CD4-positive, alpha-beta T cell treated with Interleukin-12 subunit alpha and Interleukin-12 subunit beta, for 1 hour (primary cell): ENCODE data around the gene KDM2B.
"Not testable (repeated sequence)": the region's sequence is repeated elsewhere in the genome, so short reads cannot be mapped to it uniquely, and the experiment has no call there.

Experiments used
- DNase-seq: peaks from one replicate; pipeline ENCODE4 v3.0.0-alpha.2; 2020

The KDM2B gene

GRCh38 chr12:121583334-121583661, 2.5 kb upstream of the KDM2B start:
- not testable (repeated sequence) for DNase-seq

DNA sequence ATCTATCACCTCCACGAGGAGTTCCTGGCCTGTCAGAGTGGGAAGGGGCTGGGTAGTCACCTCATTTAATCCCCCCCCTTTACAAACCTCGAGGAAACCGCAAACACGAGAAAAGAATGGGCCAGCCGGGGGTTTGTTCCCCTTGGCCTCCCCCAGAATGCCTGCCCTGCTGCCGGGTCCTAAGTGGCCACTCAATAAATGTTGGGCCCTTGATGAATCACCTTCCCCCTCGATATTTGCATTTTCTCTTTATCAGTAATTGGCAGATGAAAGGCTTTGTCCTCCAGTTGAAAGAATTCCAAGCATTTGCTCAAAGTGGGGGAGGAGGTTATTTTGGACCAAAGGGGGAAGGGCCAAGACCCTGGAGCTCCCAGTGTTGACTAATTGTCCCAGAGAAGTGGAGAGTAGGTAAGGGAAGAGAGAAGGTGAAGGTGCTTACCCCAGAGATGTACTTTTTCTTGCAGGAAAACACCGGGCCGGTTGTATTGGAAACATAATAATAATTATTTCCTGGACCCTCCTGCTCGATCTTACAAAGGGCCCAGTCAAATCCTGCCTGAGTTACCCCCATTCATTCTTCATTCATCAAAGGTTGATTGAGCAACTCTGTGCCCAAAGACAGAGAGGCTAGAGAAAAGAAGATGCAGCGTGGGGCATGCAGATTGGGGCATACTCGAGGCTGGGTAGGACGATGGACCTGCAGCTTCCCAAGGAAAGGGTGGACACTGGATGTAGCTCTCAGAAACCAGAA, 1.9 kb upstream of the KDM2B start:
- DNase-seq: no peak

DNA sequence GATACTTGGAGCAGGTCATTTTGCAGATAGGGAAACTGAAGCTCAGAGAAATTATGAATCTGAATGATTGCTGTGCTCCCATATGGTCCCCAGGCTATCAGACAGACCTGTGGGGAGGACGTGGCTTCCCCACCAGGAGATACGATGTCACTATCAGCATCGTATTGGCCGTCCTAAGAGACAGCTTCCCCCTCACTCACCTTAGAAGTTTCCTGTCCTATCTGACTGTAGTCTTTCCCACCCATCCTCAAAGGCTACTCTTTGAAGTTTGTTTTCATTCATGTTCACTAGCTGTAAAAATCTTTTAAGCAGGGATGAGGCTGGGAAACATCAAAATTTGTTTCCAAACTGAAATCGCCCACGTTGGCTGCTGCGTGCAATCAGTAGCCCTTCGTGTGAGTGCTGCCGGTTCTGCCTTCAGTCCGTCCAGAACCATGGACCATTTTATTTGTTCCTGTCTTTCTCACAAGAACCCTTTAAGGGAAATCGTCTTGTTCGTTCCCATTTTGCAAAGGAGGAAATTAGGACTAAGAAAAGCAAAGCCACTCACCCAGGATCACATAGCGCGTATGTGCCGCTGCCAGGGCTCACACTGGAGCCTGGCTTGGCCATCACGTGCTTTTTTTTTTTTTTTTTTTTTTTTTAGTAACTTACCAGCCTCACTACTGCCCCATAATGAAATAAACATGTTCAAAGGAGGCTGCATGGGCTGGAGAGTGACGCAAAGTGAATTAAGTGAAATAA, 1.0 kb upstream of the KDM2B start:
- DNase-seq: peak; percentile 33

GRCh38 chr12:121579981-121580868, 598 bp downstream of the KDM2B start:
- DNase-seq: peak; percentile 82

DNA sequence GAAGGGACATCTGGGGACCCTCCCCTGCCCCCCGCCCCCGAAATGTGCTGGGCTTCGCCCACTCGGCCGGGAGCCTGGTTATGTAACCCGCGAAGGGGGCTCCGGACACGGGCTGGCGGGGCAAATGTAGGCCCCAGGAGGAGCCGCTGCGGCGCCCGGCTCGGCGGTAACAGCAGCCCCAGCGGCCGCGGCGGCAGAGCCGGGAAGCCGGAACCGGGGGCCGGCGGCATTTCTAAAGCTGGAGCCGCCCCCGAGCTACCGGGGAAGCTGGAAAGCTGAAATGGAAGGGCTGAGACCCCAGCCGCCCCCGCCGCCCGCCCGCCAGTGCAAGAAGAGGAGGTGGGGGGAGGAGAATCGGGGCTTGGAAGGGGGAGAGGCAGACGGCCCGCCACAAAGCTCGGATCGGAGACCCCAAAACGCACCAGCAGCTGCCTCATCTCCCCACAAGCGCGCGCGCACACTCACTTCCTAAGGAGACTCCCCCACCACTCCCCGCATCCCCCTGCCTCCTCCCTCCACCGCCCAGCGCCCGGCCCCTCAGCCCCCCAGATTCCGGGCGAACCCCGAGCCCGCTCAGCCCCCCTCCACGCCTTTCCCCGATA, 1.5 kb downstream of the KDM2B start:
- DNase-seq: peak; percentile 48

DNA sequence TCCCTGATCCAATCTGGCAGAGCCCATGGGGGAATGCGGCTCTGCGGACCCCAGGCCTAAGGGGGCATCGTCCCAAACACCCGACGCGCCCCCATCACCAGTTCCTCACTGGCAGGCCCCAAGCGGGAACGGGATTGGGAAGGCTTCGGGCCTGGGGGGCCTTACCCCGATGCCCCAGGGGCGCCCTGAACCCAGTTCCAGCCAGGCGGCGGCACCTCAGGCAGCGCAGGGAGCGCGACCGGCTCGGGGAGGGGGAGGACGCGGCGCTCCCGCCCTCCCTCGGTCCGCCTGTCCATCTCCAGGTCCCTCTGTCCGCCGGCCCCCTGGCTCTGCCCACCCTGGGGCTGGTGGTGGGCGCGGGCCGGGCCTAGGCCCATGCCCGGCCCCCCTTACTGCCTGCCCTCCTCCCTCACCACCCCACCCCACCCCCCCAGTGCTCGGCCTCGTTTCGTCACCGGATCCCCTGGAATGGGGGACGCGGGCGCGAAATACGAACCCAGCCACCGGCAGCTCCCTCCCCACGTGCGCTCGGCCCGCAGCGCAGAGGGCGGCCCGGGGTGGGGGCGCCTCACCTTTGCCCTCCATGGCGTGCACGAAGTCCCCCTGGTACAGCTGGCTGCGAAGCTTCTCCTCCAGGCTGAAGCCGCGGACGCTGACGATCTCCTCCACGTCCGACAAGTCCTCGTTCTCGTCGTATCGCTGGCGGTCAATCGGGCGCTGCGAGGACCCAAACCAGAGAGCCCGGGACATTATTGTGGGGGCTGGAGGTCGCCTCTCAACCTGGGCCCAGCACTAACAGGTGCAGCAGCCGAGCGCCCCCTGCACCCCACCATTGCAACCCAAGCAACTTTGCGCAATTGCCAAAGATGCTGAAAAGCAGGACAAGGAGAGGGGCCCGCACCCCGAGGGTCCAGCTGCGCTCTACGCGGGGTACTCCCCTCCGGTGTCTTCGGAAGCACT, 2.3 kb downstream of the KDM2B start:
- peak; percentile 33 for DNase-seq

DNA sequence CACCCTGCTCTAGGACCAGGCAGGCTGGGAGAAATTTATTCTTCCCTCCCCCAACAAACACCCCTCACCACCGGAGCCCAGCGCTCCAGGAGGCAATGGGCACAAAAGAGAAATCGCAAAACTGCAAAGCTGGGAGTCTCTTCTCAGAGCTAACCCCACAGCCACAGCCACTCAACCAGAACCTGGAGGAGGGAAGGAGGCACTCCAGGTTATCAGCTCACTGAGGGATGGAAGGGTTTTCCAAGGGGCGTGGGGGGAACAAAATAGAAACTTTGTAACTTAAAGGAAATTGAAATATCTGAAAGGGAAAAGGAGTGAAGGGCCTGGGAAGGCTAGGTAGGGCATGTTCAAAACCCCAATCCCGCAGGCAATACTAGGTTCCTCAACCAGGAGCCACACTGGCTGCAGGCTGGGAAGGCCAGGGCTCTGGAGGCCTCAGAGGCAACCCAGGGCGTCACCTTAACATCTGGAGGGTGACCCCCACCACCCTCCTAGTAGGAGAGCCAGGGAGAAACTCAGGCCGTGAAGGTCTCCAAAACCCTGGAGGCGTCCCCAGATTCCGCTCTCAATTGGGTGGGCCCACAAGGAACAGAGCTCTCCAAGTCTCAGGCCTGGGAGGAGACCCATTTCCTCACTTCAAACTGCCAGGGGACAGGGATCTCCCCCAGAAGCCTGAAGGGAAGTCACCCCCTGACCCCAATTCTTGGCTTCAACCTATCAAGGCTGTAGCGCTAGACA, 3.2 kb downstream of the KDM2B start:
- DNase-seq: no peak

DNA sequence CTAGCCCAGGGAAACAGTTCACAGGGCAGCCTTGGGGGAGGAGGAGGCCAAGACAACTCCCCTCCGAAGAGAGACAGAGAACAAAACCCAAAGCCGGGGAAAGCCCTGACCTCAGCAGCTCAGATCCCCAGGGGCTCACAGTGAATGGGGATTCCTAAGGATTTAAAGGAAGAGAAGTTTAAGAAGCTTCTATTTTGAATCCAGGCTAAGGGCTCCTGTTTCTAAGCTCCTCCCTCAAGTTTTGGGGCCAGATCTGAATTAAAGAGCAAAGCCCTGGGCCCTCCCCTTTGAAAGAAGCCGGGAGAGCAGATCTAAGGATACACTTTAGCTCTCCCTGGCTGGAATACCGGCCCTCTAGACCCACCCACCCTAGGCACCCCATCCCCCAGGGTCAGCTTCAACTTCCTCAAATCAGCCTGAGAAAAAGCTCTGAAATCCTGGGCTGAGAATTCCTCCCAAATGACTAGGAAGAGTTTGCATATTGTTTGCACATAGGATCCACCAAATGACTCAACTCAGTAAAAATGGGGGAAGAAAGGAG, 3.9 kb downstream of the KDM2B start:
- DNase-seq: no peak

GRCh38 chr12:121575952-121576625, 4.7 kb downstream of the KDM2B start:
- DNase-seq: no peak

GRCh38 chr12:121575051-121575450, 5.8 kb downstream of the KDM2B start:
- DNase-seq: no peak

DNA sequence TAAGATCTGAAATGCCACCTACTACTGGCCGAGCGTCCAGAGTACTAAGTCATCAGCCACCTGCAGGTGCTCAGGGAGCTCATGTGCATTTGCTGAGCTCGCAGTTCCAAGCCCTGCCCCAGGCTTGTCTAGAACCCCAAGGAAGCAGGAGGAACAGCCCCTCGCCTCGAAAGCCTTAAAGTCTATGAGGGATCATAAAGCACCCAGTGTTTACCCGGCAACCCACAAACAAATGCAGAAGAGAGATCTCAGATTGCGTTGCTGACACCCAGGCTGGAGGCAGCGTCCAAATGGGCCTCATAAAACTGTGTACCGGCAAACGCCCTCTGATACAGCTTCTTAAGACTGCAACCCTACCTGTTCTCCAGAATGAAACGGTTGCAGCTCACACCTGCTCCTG, 6.8 kb downstream of the KDM2B start:
- no peak for DNase-seq

- no peak for DNase-seq
Observed at GRCh38 chr12:121571920-121572319, 8.9 kb downstream of the KDM2B start.

DNA sequence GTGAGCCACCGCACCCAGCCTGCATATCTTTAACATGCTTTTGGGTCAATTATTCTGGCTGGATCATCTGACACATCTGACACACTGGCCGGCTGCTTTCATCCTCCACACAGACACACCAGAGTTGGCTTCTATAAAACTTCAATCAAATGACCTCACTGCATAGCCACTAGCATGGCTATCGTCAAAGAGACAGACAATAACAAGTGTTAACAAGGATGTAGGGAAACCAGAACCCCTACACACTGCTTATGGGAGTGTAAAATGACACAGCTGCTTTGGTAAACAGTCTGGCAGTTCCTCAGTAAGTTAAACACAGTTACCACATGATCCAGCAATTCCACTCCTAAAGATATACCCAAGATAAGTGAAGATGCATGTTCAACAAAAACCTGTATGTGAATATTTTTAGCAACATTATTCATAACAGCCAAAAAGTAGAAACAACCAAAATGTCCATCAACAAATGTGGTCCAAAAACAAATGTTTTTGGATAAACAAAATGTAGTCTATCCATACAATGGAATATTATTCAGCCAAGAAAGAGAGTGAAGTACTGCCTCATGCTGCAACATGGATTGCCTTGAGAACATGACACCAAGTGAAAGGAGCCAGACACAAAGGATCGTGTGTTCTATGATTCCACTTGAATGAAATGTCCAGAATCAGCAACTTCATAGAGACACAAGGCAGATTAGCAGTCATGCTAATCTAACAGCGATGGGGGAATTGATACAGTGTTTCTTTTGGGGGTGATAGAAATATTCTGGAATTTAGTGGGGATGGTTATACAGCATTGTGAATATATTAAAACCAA, 10.1 kb downstream of the KDM2B start:
- DNase-seq: no peak

- DNase-seq: no peak
Observed at GRCh38 chr12:121568971-121569751, 11.7 kb downstream of the KDM2B start.

DNA sequence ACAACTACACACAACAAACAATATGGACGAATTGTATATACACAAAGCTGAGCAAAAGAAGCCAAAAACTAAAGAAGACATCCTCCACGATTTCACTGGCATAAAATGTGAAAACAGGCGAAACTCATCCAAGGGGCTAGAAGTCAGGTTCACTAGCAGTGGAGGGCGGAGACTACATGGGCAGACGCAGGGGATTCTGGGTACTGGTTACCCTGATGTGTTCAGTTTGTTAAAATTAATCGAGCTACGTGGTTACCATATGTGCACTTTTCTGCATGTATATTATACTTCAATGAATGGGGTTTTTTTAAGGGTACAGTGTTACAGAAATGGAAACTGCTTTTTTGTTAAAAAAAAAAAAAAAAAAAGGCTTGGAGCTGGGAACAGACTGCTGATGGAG, 12.3 kb downstream of the KDM2B start:
- no peak for DNase-seq

DNA sequence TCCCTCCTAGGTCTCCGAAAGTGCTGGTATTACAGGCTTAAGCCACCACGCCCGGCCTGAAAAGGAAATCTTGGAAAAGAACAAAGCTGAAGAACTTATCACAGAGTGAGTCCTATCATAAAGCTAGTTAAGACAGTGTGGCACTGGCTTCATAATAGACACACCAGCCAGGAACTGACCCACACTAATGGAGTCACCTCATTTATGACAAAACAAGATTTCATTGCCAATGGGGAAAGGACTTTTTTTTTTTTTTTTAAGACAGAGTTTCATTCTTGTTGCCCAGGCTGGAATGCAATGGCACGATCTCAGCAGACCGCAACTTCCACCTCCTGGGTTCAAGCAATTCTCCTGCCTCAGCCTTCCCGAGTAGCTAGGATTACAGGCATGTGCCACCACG, 15.7 kb downstream of the KDM2B start:
- DNase-seq: no peak

- no peak for DNase-seq
Observed at GRCh38 chr12:121562488-121562887, 18.3 kb downstream of the KDM2B start.

- DNase-seq: no peak
Observed at GRCh38 chr12:121561009-121561395, 19.8 kb downstream of the KDM2B start.
